GM19328 (cell line): ENCODE data around the gene ZSWIM3.
"Not testable (repeated sequence)": the region's sequence is repeated elsewhere in the genome, so short reads cannot be mapped to it uniquely, and the experiment has no call there.

Experiments
- ATAC-seq: cut with Tn5 transposase; IDR thresholded peaks from one replicate; pipeline ENCODE4 v1.9.1; 2021; ENCODE audit warnings: mild to moderate bottlenecking, moderate library complexity; ENCODE audit not compliant: unreplicated experiment

ZSWIM3 gene

DNA sequence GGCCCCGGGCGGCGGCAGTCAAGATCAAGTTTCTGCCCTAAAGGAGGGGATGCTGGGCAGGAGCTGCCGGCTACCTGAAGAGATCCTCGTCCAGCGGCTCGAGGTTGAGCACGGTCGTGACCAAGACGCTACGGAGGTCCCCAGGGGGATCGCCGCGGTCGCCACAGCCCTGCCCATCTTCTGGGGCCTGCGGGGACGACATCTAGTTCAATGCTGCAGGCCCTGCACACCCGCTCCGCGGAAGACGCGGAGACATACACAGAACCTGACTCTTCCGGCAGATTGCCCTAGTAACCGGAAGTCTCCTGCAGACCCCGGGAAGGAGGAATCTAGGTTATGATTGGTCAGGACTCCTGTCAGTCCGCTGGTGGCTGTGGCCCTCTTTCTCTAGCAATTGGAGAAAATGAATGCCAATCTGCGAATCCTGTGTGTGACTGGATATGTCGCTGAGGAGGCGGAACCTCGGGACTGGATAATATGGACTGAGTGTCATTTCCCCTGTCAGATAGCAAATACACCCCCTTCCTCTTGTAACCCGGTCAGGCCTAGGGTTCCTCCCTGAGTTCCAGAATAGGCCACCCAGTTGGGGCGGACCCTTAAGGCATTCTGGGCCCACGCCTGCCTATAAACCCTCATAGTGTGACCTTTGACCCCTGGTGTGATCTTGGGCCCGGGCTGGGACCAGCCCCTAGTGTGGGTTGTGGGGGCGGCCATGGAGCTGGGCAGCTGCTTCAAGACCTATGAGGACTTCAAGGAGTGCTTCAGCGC, at the start of gene ZSWIM3, which contains the start of gene ACOT8:
Gene ZSWIM3, plus strand, starts transcription at position 501 of the 768 bp plus-strand sequence. Its CDS starts 212 bp downstream, at position 713.
Gene ACOT8, minus strand, starts transcription at position 279 of the 768 bp plus-strand sequence. Its CDS starts 77 bp downstream, at position 202.
- ATAC-seq = peak; percentile 98

DNA sequence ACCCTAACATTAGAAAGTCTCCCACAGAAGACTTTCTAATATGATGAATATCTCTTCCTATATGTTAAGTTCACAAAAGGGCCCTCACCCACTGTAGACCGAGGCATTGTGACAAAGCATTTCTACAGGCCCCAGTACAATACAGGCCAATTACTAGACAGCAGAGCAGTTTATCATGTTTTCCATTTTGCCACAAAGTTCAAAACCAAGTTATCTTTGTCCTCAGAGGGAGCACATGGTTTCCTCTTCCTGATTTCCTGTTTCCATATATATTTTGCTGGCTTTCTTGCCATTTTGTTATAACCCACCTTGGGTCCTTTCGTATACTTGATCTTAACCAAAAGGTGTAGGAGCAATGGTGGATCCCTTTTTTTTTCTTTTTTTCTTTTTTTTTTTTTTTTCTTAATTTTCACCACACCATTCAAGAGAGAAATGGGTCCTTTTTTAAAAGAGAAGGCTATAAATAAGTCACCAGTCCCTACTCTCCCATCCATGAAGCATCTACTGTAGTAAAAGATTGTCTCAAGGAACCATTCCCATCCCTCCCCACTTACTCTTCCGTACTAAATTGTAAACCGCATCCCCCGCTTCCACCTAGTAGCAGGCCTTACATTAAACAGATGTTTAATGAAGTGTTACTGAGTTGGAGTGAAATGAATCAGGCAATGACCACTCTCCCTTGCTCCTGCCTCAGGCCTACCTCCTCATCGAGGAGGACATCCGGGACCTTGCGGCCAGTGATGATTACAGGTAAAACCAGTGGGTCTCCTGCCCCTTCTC, 47.0 kb upstream of the ZSWIM3 start:
- ATAC-seq = no peak

DNA sequence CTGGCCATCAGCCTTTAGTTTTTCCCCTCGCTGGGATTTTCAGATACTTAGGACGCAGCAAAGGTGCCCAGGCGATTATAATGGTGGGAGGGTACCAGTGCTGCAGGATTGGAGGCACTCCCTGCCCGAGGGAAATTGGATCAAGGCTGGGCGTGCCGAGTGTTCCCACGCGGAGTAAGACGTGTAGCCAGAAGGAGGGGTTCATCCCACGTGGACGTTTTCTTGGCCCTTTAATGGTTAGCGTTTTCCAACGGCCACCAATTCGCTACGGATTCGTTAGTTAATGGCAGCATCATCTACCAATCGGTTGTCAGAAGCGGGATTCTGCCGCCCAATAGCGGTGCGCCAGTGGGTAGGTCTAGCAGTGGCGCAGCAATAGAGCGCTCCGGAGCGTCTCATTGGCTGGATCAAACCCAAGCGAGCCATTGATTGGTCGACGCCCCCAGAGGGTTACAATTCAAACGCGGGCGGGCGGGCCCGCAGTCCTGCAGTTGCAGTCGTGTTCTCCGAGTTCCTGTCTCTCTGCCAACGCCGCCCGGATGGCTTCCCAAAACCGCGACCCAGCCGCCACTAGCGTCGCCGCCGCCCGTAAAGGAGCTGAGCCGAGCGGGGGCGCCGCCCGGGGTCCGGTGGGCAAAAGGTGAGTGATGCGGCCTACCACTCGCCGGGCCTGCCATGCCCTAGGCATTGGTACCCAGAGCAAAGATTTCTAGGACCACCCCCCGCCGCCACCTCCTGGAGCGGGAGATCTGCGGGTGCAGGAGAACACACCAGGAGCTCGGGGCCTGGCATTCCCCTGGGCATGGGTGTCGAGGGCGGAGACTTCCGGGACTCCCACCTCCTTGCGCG, 45.0 kb upstream of the ZSWIM3 start, which contains the start of gene UBE2C:
Gene UBE2C, plus strand, starts transcription at position 488 of the 849 bp plus-strand sequence. Its CDS starts 52 bp downstream, at position 540.
- peak; percentile 99 for ATAC-seq

DNA sequence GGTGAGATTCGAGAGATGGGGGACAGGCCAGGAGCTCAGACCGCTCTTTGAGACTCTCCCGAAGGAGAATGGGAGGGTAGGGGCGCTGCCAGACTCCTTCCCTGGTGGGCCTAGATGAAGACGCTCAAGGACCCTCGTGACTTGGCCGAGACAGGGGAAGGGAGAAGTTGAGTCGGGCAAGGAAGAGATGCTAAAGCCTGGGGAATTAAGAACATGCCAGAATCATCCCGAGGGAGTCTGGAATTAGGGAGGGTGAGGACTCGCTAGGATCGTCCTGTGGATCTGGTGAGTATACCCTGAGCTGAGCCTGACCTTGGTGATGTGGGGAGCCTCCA, 44.4 kb upstream of the ZSWIM3 start:
- ATAC-seq = no peak

DNA sequence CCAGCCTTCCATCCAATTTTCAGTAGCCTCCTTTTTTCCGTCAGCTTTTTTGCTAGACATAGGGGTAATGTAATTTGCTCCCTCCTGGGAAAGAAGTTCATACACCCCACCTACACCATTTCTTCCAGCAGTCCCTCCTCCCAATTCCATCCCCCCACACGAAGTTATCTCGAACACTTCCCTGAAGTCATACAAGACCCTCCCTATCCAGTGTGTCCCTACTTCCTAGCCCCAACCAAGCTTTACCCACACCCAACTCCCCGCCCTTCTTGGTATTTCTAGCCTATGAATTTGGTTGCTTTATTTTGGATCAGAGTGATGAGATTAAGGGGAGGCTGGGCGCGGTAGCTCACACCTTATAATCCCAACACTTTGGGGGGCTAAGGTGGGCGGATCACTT, 43.9 kb upstream of the ZSWIM3 start:
- ATAC-seq = no peak

DNA sequence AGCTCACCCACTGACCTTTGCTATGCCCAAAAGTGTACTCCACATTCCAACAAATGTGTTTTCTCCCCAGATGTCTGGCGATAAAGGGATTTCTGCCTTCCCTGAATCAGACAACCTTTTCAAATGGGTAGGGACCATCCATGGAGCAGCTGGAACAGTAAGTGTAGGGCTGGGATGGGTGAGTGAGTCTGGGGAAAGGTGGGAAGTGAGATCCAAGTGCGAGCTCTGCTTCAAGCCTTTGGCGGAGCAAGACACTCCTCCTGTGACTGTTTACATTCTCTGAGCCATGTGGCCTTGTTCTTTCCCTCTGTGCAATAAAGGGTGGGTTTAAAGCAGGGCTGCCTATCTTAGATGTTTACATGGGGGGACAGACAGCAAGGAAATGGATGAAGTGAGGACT, 43.1 kb upstream of the ZSWIM3 start:
- ATAC-seq = no peak

DNA sequence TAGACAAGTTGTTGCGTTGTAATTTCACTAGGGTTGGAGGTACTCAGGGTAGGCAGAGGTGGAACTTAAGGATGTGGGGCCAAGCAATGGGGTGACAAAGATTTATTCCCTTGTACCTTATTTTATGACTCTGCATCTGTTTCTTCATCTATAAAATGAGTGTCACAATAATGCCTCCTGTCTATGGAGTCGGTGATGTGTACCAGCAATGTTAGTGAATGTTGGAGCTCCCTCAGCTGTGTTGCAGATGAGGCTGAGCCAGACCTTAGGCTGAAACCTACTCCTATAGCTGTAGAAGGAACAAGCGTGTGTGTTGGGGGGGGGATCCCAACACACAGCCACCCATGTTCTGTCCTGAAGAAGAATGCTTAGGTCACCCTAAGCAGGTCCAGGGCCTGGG, 40.5 kb upstream of the ZSWIM3 start:
- no peak for ATAC-seq

DNA sequence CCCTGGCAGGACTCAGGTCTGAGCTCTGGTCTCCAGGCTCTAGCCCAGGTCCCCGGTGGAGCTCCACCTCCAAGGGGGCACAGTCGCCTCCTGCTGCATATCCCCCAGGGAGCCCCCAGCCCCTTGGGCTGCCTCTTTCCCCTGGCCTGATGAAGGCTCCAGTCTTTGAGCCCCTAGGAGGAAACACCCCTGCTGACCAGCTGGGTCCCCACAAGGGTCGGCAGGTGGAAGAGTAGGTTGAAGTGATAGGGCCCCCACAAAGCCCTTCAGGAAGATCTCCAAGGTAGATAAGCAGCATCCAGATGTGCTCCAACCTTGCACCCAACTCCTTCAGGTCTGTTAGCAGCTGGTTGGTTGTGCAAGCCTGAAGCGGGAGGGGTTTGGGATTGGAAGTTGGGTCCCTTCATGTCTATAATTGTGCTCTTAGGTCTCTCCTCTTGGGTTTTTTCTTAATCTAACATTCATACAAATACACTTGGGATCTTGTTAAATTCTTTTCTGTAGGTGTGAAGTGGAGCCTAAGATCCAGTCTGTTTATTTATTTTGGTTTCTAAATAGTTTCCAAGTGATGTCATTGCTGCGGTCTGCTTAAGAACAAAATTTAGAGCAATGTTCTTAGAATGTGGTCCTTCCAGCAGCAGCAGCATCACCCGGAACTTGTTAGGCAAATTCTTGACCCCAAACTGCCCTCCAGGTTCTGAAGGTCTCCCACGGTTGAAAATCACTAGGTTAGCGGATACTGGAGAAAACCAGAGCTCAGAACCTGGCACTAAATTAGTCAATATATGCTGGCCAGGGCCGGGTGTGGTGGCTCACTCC, 39.8 kb upstream of the ZSWIM3 start:
- ATAC-seq = no peak

DNA sequence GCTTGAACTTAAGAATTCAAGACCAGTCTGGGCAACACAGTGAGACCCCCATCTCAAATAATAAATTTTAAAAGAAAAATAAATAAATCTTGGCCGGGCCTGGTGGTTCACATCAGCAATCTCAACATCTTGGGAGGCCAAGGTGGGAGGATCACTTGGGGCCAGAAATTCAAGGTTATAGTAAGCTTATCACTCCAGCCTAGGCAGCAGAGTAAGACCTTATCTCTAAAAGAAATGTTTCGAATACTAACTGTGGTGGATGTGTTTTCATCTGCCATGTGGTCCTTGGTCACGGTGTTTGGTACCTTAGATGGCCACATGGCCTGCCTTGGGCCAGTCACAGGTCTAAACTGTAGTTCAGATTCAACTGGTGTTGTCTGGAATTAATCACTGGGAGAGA, 39.2 kb upstream of the ZSWIM3 start:
- ATAC-seq = no peak

DNA sequence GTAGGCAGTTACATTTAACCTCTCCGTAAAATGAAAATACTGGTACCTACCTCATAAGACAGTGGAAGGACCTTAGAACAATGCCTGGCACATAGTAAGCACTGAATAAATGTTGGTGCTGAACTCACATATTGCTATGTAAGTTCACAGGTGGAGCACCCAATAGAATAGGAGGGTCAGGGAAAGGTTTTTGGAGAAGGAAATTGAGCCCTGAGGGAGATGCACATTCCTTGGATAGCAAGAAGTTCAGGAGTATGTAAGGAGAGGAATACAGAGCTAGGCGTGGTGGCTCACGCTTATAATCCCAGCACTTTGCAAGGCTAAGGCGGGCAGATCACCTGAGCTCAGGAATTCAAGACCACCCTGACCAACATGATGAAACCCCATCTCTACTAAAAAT, 37.9 kb upstream of the ZSWIM3 start:
- no peak for ATAC-seq

DNA sequence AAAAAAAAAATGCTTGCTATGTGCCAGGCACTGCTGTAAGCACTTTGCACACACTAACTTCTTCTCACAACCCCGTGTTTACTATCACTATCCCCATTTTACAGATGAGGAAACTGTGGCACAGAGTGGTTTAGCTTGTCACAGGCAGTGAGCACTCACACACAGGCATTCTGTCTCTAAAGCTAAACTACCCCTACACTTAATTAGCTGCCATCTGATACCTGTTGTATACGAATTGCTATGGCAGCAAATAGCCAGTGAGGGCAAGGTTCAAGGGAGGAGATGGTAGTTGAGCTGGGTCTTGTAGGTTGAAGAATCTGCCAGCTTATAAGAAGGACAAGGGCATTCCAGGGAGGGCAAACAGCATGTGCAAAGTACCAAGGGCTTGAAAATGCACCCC, 35.5 kb upstream of the ZSWIM3 start:
- ATAC-seq = no peak

DNA sequence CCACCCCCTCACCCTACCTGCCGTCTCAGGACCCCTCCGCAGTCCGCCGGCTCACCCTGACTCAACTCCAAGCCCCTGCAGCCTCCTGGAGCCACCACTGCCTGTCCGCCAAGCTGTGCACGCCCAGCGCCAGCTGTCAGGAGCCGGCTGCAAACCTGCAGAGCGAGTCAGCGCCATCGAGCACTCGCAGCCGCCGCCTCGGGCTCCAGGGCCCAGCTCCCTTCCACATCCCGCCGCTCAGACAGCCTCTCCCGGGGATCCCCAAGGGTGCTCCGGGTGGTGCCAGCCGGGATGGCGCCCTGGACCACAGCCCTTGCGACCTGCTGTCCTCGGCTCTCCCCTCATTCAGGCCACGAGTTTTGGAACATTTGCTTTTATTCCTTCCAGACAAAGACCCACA, 34.6 kb upstream of the ZSWIM3 start:
- ATAC-seq = no peak

DNA sequence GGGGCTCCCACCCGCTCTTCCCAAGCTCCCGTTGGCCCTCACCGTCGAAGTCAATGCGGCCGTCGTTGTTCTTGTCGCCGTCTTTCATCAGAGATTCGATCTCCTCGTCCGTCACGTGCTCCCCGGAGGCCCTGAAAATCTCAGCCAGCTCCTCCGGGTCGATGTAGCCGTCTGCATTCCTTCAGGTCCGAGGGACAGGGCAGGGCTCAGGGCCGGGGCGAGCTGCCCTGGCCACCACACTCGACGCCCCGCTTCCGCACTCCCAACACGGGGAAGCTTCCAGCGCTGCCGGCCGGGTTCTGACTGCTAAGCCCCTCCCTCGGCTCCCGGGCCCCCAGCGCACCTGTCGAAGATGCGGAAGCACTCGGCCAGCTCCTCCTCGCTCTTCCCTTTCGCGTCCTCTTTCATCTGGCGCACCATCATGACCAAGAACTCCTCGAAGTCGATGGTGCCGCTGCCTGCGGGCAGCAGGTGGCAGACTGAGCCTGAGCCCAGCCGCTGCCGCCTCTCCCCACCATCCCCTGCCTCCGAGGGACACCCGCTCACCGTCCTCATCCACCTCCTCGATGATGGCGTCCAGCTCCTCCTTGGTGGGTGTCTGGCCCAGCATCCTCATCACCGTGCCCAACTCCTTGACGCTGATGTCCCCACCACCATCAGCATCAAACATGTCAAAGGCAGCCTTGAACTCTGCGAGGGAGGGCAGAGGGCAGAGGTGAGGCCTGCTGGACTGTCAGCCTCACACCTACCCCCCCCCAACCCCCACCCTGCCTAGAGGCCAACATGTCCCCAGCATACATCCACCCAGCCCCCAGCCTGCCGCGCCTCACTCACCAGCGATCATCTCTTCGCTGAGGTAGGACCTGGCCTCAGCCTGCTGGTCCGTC, 33.2 kb upstream of the ZSWIM3 start:
- no peak for ATAC-seq

DNA sequence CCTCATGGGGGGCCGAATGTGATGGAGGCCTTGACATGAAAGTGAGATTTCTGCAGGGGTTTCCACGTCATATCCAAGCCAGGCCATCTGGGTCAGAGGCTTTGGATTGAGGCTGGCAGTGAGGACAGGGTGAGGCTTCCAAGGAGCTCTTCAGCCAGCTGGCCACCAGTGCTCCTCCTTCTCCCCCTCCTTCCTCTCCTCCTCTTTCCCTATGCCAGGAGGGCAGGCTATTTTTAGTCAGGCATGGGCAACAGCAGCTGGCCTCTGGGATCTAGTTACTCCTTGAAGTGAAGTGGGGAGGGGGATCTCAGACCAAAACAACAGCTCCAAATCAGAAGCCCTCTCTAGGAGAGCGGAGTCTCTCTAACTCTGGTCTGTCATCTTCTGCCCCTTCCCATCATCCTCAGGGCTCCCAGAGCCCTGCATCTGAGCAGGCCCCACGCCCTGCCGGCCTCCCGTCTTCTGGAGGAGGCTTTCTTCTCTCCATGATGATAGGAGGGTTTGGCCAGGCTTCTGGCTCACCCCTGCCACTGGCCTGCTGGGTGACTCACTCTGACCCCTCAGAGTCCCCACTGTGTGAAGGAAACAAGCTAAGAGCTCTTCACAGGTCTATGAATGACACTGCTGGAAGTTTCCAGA, 30.9 kb upstream of the ZSWIM3 start:
- ATAC-seq = no peak

DNA sequence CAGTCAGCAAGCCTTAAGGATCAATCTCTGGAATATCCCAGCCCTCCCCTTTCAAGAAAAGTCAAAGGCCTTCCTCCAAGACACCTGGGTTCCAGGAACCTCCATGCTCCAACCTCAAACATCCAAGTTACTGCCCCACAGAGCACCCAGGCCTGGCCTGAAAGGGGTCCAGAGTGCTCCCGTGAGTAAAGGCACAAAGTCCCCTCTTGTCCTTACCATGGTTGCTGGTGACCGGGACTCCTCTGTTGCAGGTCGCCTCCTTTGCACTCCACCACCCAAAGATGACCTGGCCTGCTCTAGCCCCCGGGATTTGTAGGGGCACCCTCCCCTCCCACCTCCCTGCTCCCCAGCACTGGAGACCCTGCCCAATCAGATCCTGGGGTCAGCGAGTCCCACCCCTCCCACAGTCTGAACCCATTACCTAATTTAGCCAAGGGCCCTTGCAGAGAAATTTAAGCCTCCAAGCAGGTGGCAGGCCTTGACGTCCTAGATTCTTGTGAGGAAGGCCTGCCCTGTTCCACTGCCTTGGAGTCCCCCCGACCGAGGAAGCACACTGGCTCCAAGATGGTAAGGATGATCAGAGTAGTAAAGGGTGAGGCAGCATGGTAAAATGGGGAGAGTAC, 30.3 kb upstream of the ZSWIM3 start, which contains the start of gene TNNC2:
Gene TNNC2, minus strand, starts transcription at position 283 of the 623 bp plus-strand sequence. Its CDS starts 64 bp downstream, at position 219.
- ATAC-seq = no peak

DNA sequence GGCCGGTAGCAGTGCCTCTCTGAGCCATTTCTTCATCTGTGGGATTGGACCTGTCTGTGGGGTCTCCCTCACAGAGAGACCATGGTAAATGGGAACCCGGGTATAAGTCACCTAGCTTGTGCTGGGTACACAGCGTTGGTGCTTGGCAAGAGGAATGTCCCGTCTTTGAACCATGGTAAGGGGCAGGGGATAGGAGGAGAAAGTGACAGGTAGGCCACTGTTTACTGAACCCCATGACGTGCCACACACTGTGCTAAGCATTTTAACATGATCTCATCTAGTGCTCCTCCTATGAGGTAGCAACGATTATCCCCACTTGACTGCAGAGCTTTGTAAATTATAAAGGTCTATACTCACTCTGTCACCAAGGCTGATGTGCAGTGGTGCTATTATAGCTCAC, 29.7 kb upstream of the ZSWIM3 start:
- no peak for ATAC-seq

DNA sequence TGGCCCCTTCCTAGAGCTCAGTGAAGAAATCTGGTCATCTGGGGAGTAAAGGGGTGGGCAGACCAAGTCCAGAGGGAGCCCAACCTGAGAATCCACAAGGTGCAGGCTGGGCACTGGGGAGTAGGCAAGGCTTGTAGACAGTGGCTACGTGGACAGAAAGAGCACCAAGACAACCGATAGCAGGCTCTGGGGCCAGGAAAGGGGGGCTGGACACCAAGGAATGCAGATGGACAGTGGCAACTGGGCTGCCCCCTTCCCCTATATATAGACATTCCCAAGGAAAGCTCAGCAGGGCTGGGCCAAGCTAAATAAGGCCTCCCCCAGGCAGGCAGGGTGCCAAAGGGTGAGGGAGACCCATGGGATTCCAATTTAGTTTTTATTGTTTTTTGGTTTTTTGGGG, 28.8 kb upstream of the ZSWIM3 start:
- ATAC-seq = no peak

DNA sequence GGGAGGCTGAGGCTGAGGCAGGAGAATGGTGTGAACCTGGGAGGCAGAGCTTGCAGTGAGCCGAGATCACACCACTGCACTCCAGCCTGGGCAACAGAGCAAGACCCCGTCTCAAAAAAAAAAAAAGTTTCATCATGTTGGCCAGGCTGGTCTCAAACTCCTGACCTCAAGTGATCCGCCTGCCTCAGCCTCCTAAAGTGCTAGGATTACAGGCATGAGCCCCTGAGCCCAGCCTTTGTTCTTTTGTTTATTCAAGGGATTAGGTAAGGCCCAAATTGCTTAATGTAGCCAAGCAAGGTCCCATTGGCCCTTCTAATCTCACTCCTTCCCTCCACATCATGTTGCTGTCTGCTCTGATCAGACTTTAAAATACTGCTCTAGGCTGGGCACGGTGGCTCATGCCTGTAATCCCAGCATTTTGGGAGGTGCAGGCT, 27.7 kb upstream of the ZSWIM3 start:
- ATAC-seq = not testable (repeated sequence)
